Uterus (tissue), 4 donors: Measurements from ENCODE around the gene KRT82. TPM values are rescaled to one million over a fixed set of nuclear protein-coding genes. Genes with fewer than 3 reads are reported as not detected.

Experiments
- DNase-seq, 2 donors: peaks; one replicate each; pipeline ENCODE4 v3.0.0-alpha.2; 2019 to 2020
- H3K27ac ChIP-seq, 2 donors: fragments of 200-600 bp; sonication (generic); 1 replicate in 1 of 2; 2 replicates in 1 of 2; pipeline ENCODE4 v1.5.1; 2016 to 2018
- H3K27me3 ChIP-seq, 2 donors: fragments of 200-600 bp; sonication (generic); one replicate each; pipeline ENCODE4 v1.5.1; 2018 to 2019; ENCODE audit warnings: control low read depth in 1 of 2
- H3K36me3 ChIP-seq, 2 donors: fragments of 200-600 bp; sonication (generic); one replicate each; pipeline ENCODE4 v1.5.1; 2019; ENCODE audit warnings: control low read depth in 1 of 2
- H3K4me1 ChIP-seq, 2 donors: fragments of 200-600 bp; sonication (generic); one replicate each; pipeline ENCODE4 v1.5.1; 2018 to 2019; ENCODE audit warnings: control low read depth in 1 of 2
- H3K4me3 ChIP-seq, 2 donors: fragments of 200-600 bp; sonication (generic); 1 replicate in 1 of 2; 2 replicates in 1 of 2; pipeline ENCODE4 v1.5.1; 2018 to 2019; ENCODE audit warnings: mild to moderate bottlenecking in 1 of 2
- H3K9me3 ChIP-seq, 2 donors: fragments of 200-600 bp; sonication (generic); one replicate each; pipeline ENCODE4 v1.5.1; 2019; ENCODE audit warnings: control low read depth in 1 of 2
- POLR2A ChIP-seq, 2 donors: fragments of 450-650 bp; IDR thresholded peaks; one replicate each; pipeline ENCODE4 v1.6.1; 2016; ENCODE audit warnings: antibody characterized with exemption in 2 of 2, mild to moderate bottlenecking in 1 of 2, moderate library complexity in 1 of 2
- intact Hi-C: fragments of 100-400 bp; cut with DNase I; formaldehyde crosslinking; loops from one replicate; pipeline ENCODE4 v1.15.1; 2023; ENCODE audit warnings: low total_unique reads
- total RNA-seq, 4 donors: library from RNA; depleted of rRNA in 3 of 4; stranded (reverse); fragments of >200 nt in 3 of 4; gene quantifications; one replicate each; pipeline versions ENCODE4 v1.1.0 to v1.2.4, GENCODE V29; 2014 to 2023
- TF ChIP-seq, protein P1 (sequence below), 4 experiments: fragments of 200-600 bp in 2 of 4; fragments of 450-650 bp in 2 of 4; sonication (generic) in 2 of 4; IDR thresholded peaks; one replicate each; pipeline ENCODE4 v1.5.1; 2016 to 2019; ENCODE audit warnings: antibody characterized with exemption in 4 of 4, mild to moderate bottlenecking in 2 of 4, moderate library complexity in 1 of 4
- donor health status: DM: yes; HTN: yes; CAD: no.

Gene KRT82
- total RNA-seq, 4 donors from 2014 or later, result not detected

DNA sequence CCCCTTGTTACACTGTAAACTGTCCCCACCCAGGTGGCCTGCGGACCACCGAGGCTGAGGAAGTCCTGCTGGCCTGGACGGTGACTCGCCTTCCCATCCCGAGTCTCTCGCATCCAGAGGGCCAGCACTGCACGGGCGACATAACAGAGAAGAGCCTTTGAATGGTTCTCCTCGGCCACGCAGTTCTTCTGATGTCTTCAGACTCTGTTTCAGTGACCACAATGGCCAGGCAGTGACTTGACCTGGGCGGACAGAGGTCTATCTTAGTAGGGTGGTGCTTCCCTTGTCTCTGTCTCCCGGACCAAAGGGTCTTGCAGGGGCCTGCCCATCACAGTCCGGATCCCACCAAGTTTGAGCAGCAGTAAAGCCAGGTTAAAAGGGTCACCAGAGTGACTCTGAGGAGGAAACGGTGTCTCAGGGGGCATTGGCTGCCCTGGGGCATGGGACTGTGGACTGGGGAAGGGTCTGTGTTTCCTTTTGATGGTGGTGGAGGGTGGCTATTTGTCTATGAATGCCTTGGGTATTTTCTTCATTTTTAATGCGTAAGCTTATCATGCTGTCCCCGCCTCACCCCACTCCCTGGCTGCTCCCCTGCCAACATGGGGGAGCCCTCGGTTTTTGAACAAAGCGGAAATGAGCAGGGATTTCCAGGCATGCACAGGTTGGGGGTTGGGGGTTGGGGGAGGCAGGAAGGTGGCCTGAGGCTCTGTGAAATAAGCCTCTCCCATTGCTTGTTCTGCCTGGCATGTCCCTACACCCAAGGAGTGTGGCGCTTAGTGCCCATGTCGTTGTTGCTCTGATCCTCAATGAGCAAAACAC lies 49.2 kb downstream of the KRT82 start:
- H3K4me1 ChIP-seq, result no peaks in the 10 kb centered on the region
- no peak for DNase-seq
- H3K4me3 ChIP-seq, result no peak overlapping the region
- TF ChIP-seq POLR2A (IDR thresholded peaks at IDR 0.05), result no peak
- TF ChIP-seq, protein P1, sequence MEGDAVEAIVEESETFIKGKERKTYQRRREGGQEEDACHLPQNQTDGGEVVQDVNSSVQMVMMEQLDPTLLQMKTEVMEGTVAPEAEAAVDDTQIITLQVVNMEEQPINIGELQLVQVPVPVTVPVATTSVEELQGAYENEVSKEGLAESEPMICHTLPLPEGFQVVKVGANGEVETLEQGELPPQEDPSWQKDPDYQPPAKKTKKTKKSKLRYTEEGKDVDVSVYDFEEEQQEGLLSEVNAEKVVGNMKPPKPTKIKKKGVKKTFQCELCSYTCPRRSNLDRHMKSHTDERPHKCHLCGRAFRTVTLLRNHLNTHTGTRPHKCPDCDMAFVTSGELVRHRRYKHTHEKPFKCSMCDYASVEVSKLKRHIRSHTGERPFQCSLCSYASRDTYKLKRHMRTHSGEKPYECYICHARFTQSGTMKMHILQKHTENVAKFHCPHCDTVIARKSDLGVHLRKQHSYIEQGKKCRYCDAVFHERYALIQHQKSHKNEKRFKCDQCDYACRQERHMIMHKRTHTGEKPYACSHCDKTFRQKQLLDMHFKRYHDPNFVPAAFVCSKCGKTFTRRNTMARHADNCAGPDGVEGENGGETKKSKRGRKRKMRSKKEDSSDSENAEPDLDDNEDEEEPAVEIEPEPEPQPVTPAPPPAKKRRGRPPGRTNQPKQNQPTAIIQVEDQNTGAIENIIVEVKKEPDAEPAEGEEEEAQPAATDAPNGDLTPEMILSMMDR (IDR thresholded peaks at IDR 0.05), result no peak
- no peaks in the 10 kb centered on the region for H3K9me3 ChIP-seq
- intact Hi-C loops, result no loop called here
- no peak overlapping the region for H3K27ac ChIP-seq
- H3K27me3 ChIP-seq, result no peaks in the 10 kb centered on the region
- H3K36me3 ChIP-seq, result no peaks in the 10 kb centered on the region

DNA sequence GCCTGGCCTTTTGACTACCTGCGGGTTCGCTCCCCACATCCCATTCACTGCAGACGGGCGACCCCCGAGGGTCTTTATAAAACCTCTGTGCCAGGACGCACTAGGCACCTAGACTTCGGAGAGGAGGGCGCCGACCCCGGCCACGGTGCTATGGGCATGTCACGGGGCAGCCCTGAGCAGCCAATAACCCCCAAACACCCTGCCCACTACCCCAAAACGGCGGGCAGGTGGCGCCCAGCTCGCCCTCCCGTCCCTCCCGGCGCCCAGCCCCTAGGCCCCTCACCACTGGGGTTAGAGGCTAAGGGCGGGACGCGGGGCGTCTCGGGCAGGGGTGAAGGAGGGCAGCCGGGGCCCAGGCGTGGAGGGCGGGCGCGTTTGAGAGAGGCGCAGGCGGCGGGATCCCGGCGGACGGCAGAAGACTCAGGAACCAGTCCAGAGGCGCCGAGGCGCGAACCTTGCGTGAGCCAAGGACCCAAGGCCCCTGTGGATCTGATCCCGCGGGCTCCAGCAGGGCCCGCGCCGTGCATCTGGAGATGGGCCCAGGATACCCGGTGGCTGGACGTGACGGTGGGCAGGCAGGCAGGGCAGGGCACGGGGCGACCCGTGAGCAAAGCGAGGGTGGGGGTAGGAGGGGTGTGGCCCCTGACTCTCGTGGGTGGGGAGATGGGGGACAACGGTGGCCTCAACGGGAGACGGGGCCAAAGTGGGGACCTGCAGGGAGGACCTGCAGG lies 49.9 kb downstream of the KRT82 start:
- Histone ChIP-seq H3K27ac (no peak overlapping the region), H3K4me3 (no peak overlapping the region), H3K36me3 (no peaks in the 10 kb centered on the region), H3K4me1 (no peaks in the 10 kb centered on the region), H3K27me3 (no peaks in the 10 kb centered on the region), H3K9me3 (no peaks in the 10 kb centered on the region)
- intact Hi-C loops, result no loop called here
- TF ChIP-seq, protein P1 (IDR thresholded peaks at IDR 0.05), result no peak
- TF ChIP-seq POLR2A (IDR thresholded peaks at IDR 0.05), result no peak
- no peak for DNase-seq

DNA sequence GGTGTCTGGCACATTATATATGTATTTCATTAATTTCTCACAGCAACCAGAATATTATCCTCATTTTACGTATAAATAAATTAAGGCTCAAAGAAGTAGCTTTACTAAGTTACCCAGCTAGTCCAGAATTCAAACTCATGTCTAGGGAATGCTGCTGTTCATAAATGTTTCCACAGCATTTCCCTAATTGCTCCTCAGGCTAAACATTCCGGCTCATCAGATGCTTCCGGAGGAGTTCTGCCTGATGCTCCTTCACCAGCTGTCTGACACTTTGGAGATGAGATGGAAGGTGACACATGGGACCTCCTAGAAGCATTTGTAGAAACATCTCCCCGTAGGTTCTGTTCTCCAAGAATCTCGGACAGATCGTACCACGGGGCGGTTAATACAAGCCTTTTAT lies 51.0 kb downstream of the KRT82 start:
- intact Hi-C loops, result no loop called here

DNA sequence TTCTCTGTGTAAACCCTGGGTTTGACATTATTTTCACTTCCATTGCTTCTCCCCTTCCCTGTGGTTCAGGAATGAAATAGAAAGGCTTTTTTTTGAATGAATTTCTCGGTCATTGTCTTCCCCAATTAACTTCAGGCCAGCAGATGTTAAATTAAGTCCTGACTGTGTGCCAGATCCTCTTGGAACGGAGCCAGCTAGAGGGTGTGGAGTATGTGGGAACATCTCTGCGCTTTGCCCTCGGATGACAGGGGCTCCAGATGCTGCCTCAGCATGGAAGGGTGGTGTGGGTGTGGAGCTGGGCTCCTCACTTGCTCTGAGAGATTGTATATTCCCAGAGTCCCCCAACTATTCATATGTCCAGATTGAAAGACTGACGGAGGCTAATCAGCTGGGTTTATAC lies 51.9 kb downstream of the KRT82 start:
- Histone ChIP-seq H3K4me1 (no peaks in the 10 kb centered on the region), H3K9me3 (no peaks in the 10 kb centered on the region), H3K4me3 (no peak overlapping the region), H3K27ac (no peak overlapping the region), H3K36me3 (no peaks in the 10 kb centered on the region), H3K27me3 (no peaks in the 10 kb centered on the region)
- intact Hi-C loops, result no loop called here
- DNase-seq, result no peak
- TF ChIP-seq, protein P1 (IDR thresholded peaks at IDR 0.05), result no peak
- no peak for TF ChIP-seq POLR2A (IDR thresholded peaks at IDR 0.05)

More for the DNA sequence above, 51.0 kb downstream of the KRT82 start:
- Histone ChIP-seq H3K4me1 (no peaks in the 10 kb centered on the region), H3K27me3 (no peaks in the 10 kb centered on the region), H3K9me3 (no peaks in the 10 kb centered on the region), H3K27ac (no peak overlapping the region), H3K4me3 (no peak overlapping the region), H3K36me3 (no peaks in the 10 kb centered on the region)
- no peak for DNase-seq
- TF ChIP-seq POLR2A (IDR thresholded peaks at IDR 0.05), result no peak
- TF ChIP-seq, protein P1 (IDR thresholded peaks at IDR 0.05), result no peak

DNA sequence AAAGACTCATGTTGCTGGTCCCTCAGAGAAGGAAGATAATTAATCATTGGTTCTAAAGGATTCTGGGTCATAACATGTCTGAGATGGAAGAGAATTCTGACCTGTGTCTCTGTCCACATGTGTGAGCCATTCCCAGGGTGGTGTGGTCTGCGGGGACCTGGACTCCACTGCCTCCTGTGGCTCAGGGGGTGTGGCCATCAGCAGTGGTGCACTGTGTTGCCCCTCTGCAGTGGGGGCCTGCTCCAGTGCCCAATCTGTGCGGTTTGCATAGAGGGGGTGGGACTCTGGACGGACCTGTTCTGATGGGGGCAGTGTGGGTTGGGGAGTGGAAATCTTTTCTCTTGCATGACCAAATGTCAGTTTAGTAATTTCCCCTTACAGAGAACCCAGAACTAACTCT lies 52.4 kb downstream of the KRT82 start:
- Histone ChIP-seq H3K36me3 (no peaks in the 10 kb centered on the region), H3K4me3 (no peak overlapping the region), H3K27me3 (no peaks in the 10 kb centered on the region), H3K9me3 (no peaks in the 10 kb centered on the region), H3K27ac (no peak overlapping the region), H3K4me1 (no peaks in the 10 kb centered on the region)
- TF ChIP-seq POLR2A (IDR thresholded peaks at IDR 0.05), result no peak
- TF ChIP-seq, protein P1 (IDR thresholded peaks at IDR 0.05), result no peak
- intact Hi-C loops, result no loop called here
- no peak for DNase-seq
